K562 (cell line): Measurements from ENCODE around the gene EMID1. TPM values are rescaled to one million over a fixed set of nuclear protein-coding genes. Genes with fewer than 3 reads are reported as not detected.

Experiments
- ARNT ChIP-seq, 2 experiments: fragments of 450-650 bp; IDR thresholded peaks; 2 replicates each; pipeline ENCODE4 v1.6.1; 2016; ENCODE audit warnings: mild to moderate bottlenecking in 1 of 2
- BHLHE40 ChIP-seq: IDR thresholded peaks from 2 replicates; pipeline ENCODE4 v1.6.1; 2011; ENCODE audit warnings: low read length, improper control_type of control experiment
- E4F1 ChIP-seq: fragments of 250-450 bp; sonication (Bioruptor Pico); IDR thresholded peaks from 2 replicates; pipeline ENCODE4 v1.5.0; 2021; ENCODE audit warnings: mild to moderate bottlenecking, borderline replicate concordance
- ELF1 ChIP-seq: fragments of 200-800 bp; sonication (Bioruptor generic); IDR thresholded peaks from 2 replicates; pipeline ENCODE4 v1.6.1; 2016; ENCODE audit warnings: missing genetic modification characterization, missing compliant biosample characterization
- ESRRA ChIP-seq: fragments of 450-650 bp; IDR thresholded peaks from 2 replicates; pipeline ENCODE4 v1.6.1; 2014; ENCODE audit warnings: low read depth, mild to moderate bottlenecking, moderate library complexity, borderline replicate concordance
- ETV1 ChIP-seq: fragments of 450-650 bp; conservative IDR thresholded peaks from 2 replicates; pipeline ENCODE4 v1.6.1; 2016; ENCODE audit warnings: missing genetic modification characterization, control low read depth, low read depth, missing compliant biosample characterization
- FIP1L1 ChIP-seq: fragments of 200-400 bp; formaldehyde crosslinking; IDR thresholded peaks from 2 replicates; pipeline ENCODE4 v1.6.1; 2018; ENCODE audit warnings: mild to moderate bottlenecking, low read depth, low read length; ENCODE audit not compliant: poor library complexity, severe bottlenecking
- GTF2A2 ChIP-seq: IDR thresholded peaks from 2 replicates; pipeline ENCODE4 v1.6.1; 2016; ENCODE audit warnings: mild to moderate bottlenecking, missing genetic modification characterization, missing compliant biosample characterization
- HIVEP1 ChIP-seq: fragments of 250-450 bp; sonication (Bioruptor Pico); IDR thresholded peaks from 2 replicates; pipeline ENCODE4 v1.4.0; 2020; ENCODE audit warnings: mild to moderate bottlenecking
- HOMEZ ChIP-seq: fragments of 250-450 bp; sonication (Bioruptor Pico); IDR thresholded peaks from 2 replicates; pipeline ENCODE4 v1.4.0; 2020; ENCODE audit warnings: mild to moderate bottlenecking, moderate library complexity
- KLF13 ChIP-seq: fragments of 450-650 bp; IDR thresholded peaks from 2 replicates; pipeline ENCODE4 v1.6.1; 2016; ENCODE audit warnings: missing genetic modification characterization, low read depth, mild to moderate bottlenecking, missing compliant biosample characterization, moderate library complexity, borderline replicate concordance
- KLF16 ChIP-seq: IDR thresholded peaks from 2 replicates; pipeline ENCODE4 v1.6.1; 2016; ENCODE audit warnings: antibody characterized with exemption
- MAZ ChIP-seq, 2 experiments: fragments of 450-650 bp in 1 of 2; sonication (generic) in 1 of 2; formaldehyde crosslinking; IDR thresholded peaks in 1 of 2; conservative IDR thresholded peaks in 1 of 2; 2 replicates each; pipeline versions ENCODE4 v1.4.0 to v1.5.0; 2020; ENCODE audit warnings: mild to moderate bottlenecking in 1 of 2, missing genetic modification reagents in 1 of 2
- NONO ChIP-seq, 2 experiments: fragments of 200-400 bp in 1 of 2; fragments of 450-650 bp in 1 of 2; formaldehyde crosslinking in 1 of 2; IDR thresholded peaks; 2 replicates each; pipeline ENCODE4 v1.6.1; 2017; ENCODE audit warnings: low read depth in 2 of 2, mild to moderate bottlenecking in 2 of 2, moderate library complexity in 2 of 2, low read length in 1 of 2
- NRF1 ChIP-seq, 2 experiments: fragments of 450-650 bp; IDR thresholded peaks in 1 of 2; conservative IDR thresholded peaks in 1 of 2; 2 replicates each; pipeline ENCODE4 v1.6.1; 2014; ENCODE audit warnings: mild to moderate bottlenecking in 2 of 2
- POLR2AphosphoS5 ChIP-seq: IDR thresholded peaks from 2 replicates; pipeline ENCODE4 v1.6.1; 2011; ENCODE audit warnings: mild to moderate bottlenecking, low read depth, low read length, moderate library complexity; ENCODE audit not compliant: control insufficient read depth, insufficient read depth
- RB1 ChIP-seq: fragments of 450-650 bp; IDR thresholded peaks from 2 replicates; pipeline ENCODE4 v1.6.1; 2017; ENCODE audit warnings: low read depth, mild to moderate bottlenecking
- RNF2 ChIP-seq: sonication (generic); IDR thresholded peaks from 2 replicates; pipeline ENCODE4 v1.6.1; 2016
- TAL1 ChIP-seq: fragments of 450-650 bp; IDR thresholded peaks from 2 replicates; pipeline ENCODE4 v1.6.1; 2016; ENCODE audit warnings: mild to moderate bottlenecking
- ZNF197 ChIP-seq: fragments of 200-800 bp; sonication (Bioruptor generic); IDR thresholded peaks from 2 replicates; pipeline ENCODE4 v1.6.1; 2016; ENCODE audit warnings: low read depth, missing genetic modification characterization, missing compliant biosample characterization
- ZNF347 ChIP-seq: fragments of 450-650 bp; formaldehyde crosslinking; IDR thresholded peaks from 2 replicates; pipeline ENCODE4 v1.4.0; 2020; ENCODE audit warnings: low read depth, mild to moderate bottlenecking, moderate library complexity
- ZNF778 ChIP-seq: fragments of 450-650 bp; formaldehyde crosslinking; IDR thresholded peaks from 2 replicates; pipeline ENCODE4 v1.4.0; 2020; ENCODE audit warnings: mild to moderate bottlenecking, moderate library complexity
- polyA plus RNA-seq, 8 experiments: library from polyadenylated mRNA; depleted of rRNA in 4 of 8; stranded (reverse) in 5 of 8; unstranded in 3 of 8; fragments of >200 nt; fragmentation: Nextera tagmentation in 2 of 8; fragmentation: Illumina TruSeq in 1 of 8; extraction: Ambion mirVana in 2 of 8; extraction: Trizol in 1 of 8; gene quantifications; 2 replicates each; pipeline versions ENCODE4 v1.2.1 to v1.2.3, GENCODE V29; 2011 to 2014; ENCODE audit warnings: inconsistent platforms in 1 of 8, missing spikeins in 1 of 8
- total RNA-seq, 7 experiments: library from RNA; depleted of rRNA in 6 of 7; stranded (reverse); fragments of >200 nt in 6 of 7; fragmentation: Illumina TruSeq in 2 of 7; extraction: Trizol in 2 of 7; gene quantifications; 2 replicates each; pipeline versions ENCODE4 v1.2.1 to v1.2.3, GENCODE V29; 2011 to 2021; ENCODE audit warnings: low replicate concordance in 1 of 7
- TF ChIP-seq, protein P1 (sequence below): sonication (generic); formaldehyde crosslinking; IDR thresholded peaks from 2 replicates; pipeline ENCODE4 v1.8.0; 2022; ENCODE audit warnings: mild to moderate bottlenecking, missing genetic modification reagents, borderline replicate concordance

EMID1 gene
- total and polyA plus RNA-seq, 9 of the 15 experiments (the other 6 are each of a cell fraction or from before 2014, with no cell fraction given) = 0.15 to 7.2 (median 2.7) TPM

GRCh38 chr22:29306175-29306834 lies 100.6 kb downstream of the EMID1 start, which contains the start of gene GAS2L1 (continued):
- TF ChIP-seq KLF13 (tag) (no peak), ZNF778 (no peak), GTF2A2 (no peak), ARNT (IDR thresholded peaks at IDR 0.05) (peak in 1 of 2 experiments; percentile 29; a peak in 1 of 4 replicates), TAL1 (no peak), HOMEZ (CRISPR knock-in tag) (no peak), MAZ (CRISPR knock-in tag; conservative IDR thresholded peaks at IDR 0.05 in 1 of 2, IDR thresholded peaks at IDR 0.05 in 1 of 2) (peak in 1 of 2 experiments; percentile 87; a peak in 3 of 4 replicates), BHLHE40 (no peak), RNF2 (no peak; the same call in 1 of the 2 replicates), ZNF347 (no peak), NRF1 (conservative IDR thresholded peaks at IDR 0.05 in 1 of 2, IDR thresholded peaks at IDR 0.05 in 1 of 2) (peak in 1 of 2 experiments; percentile 30; a peak in 1 of 4 replicates), HIVEP1 (CRISPR knock-in tag) (no peak), E4F1 (CRISPR knock-in tag) (no peak), ZNF197 (CRISPR knock-in tag) (no peak), RB1 (peak; percentile 81; the same call in 1 of the 2 replicates), KLF16 (no peak), ESRRA (peak; percentile 16; the same call in 1 of the 2 replicates), NONO (IDR thresholded peaks at IDR 0.05; ENCODE audit: low read depth in 2 of 2, low read length in 1 of 2) (peak in 1 of 2 experiments; percentile 5; a peak in 1 of 4 replicates), POLR2AphosphoS5 (peak; percentile 37; the same call in 1 of the 2 replicates), FIP1L1 (no peak), ELF1 (tag) (peak; percentile 61), ETV1 (tag) (peak; percentile 53; the same call in 1 of the 2 replicates)
- TF ChIP-seq, protein P1, sequence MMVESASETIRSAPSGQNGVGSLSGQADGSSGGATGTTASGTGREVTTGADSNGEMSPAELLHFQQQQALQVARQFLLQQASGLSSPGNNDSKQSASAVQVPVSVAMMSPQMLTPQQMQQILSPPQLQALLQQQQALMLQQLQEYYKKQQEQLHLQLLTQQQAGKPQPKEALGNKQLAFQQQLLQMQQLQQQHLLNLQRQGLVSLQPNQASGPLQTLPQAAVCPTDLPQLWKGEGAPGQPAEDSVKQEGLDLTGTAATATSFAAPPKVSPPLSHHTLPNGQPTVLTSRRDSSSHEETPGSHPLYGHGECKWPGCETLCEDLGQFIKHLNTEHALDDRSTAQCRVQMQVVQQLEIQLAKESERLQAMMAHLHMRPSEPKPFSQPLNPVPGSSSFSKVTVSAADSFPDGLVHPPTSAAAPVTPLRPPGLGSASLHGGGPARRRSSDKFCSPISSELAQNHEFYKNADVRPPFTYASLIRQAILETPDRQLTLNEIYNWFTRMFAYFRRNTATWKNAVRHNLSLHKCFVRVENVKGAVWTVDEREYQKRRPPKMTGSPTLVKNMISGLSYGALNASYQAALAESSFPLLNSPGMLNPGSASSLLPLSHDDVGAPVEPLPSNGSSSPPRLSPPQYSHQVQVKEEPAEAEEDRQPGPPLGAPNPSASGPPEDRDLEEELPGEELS (CRISPR knock-in tag) = no peak
